Measurements from ENCODE around the gene MLXIP. TPM values are rescaled to one million over a fixed set of nuclear protein-coding genes. Genes with fewer than 3 reads are reported as not detected.

MLXIP gene
- total and polyA plus RNA-seq, 2 of the 4 experiments (the other 2 are of a cell fraction) = 2.7 to 10.8 TPM

DNA sequence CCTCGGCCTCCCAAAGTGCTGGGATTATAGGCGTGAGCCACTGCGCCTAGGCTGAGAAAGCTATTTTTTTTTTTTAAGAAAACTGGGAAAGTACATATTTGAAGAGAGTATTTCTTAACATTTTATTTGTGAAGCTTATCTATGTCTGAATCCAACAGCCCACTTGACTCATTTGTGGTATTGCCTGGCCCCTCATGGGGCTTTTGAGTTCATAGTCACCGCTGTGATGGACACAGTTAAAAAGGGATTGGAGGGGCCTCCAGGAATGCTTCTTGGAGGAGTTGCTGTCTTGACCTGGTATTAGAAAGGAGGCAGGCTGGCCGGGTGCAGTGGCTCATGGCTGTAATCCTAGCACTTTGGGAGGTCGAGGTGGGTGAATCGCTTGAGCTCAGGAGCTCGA is 30.4 kb upstream of the MLXIP start:
- ATAC-seq (ENCODE audit: low read depth) = no peak
- intact Hi-C loops (cut with micrococcal nuclease) = loop anchor here (1.0 kb wide), 1 partner anchor 30 kb away; the partner anchor contains the start of gene MLXIP
- CTCF ChIA-PET = no interaction called here

More for the DNA sequence above, 30.4 kb upstream of the MLXIP start:
- BruUV-seq (replicated peaks) = no TSS peak
- Histone ChIP-seq H2AFZ (replicated peaks; ENCODE audit: low read length, poor library complexity) (no peak overlapping the region), H4K91ac (ENCODE audit: insufficient read depth, low read depth, low read length) (no peak overlapping the region), H3K23ac (ENCODE audit: low read depth, low read length) (no peak overlapping the region), H4K20me1 (ENCODE audit: insufficient read depth, low read length) (peaks cover 12% of the 10 kb centered on the region; the same call in 1 of the 2 replicates), H3K14ac (replicated peaks; ENCODE audit: low read depth, low read length) (no peak overlapping the region), H3K4ac (ENCODE audit: low read depth, low read length) (no peak overlapping the region), H3K27me3 (ENCODE audit: control insufficient read depth, insufficient read depth, low read length) (no peaks in the 10 kb centered on the region), H3K9ac (ENCODE audit: low read depth, low read length) (no peak overlapping the region), H3K56ac (ENCODE audit: extremely low read depth, insufficient read depth, low read length) (no peak overlapping the region), H3K4me1 (ENCODE audit: control insufficient read depth, insufficient read depth, low read length) (peaks cover 7% of the 10 kb centered on the region), H2BK5ac (ENCODE audit: low read depth, low read length, poor library complexity, severe bottlenecking) (no peak overlapping the region), H3K27ac (ENCODE audit: insufficient read depth, low read length) (no peak overlapping the region), H2BK15ac (ENCODE audit: low read depth, low read length) (no peak overlapping the region), H4K5ac (ENCODE audit: low read depth, low read length) (no peak overlapping the region), H3K18ac (ENCODE audit: low read depth, low read length) (no peak overlapping the region), H3K4me3 (ENCODE audit: insufficient read depth, low read depth, low read length) (no peak overlapping the region), H3K4me2 (ENCODE audit: low read depth, low read length) (no peak overlapping the region), H2BK120ac (ENCODE audit: low read depth, low read length) (no peak overlapping the region), H2AK5ac (ENCODE audit: low read depth, low read length) (no peak overlapping the region), H3K9me1 (ENCODE audit: insufficient read depth, low read length) (no peaks in the 10 kb centered on the region), H3K9me3 (ENCODE audit: control insufficient read depth, insufficient read depth, low read length) (no peaks in the 10 kb centered on the region), H3K36me3 (ENCODE audit: control insufficient read depth, insufficient read depth, low read length) (peaks cover 16% of the 10 kb centered on the region), H3K79me1 (ENCODE audit: low read depth in 1 of 2, low read length in 2 of 2) (no peaks in the 10 kb centered on the region), H2AK9ac (replicated peaks; ENCODE audit: low read depth, low read length, poor library complexity) (no peak overlapping the region), H2BK20ac (ENCODE audit: low read depth, low read length) (no peak overlapping the region), H4K8ac (ENCODE audit: low read depth in 2 of 2, low read length in 2 of 2) (no peak overlapping the region)
- in situ Hi-C loops (cut with MboI; ENCODE audit: low sequenced_read_pairs) = no loop called here
- dilution Hi-C loops (cut with HindIII; ENCODE audit: low sequenced_read_pairs, unreplicated experiment) = no loop called here
- peak; percentile 26 for DNase-seq
- POLR2A ChIA-PET (ENCODE audit: unreplicated experiment) = no interaction called here
- TF ChIP-seq SMC3 (IDR thresholded peaks at IDR 0.05; ENCODE audit: low read depth, low read length) (no peak), POLR2A (IDR thresholded peaks at IDR 0.05; ENCODE audit: low read depth, low read length) (no peak), MAFK (IDR thresholded peaks at IDR 0.05; ENCODE audit: low read depth, low read length) (no peak), CHD1 (IDR thresholded peaks at IDR 0.05; ENCODE audit: low read depth, low read length) (no peak), CEBPB (IDR thresholded peaks at IDR 0.05; ENCODE audit: low read depth, low read length) (no peak), BHLHE40 (IDR thresholded peaks at IDR 0.05; ENCODE audit: low read depth, low read length) (no peak), MXI1 (IDR thresholded peaks at IDR 0.05; ENCODE audit: borderline replicate concordance, low read depth, low read length) (no peak), NFE2L2 (IDR thresholded peaks at IDR 0.05; ENCODE audit: low read depth, low read length) (no peak), FOS (IDR thresholded peaks at IDR 0.05; ENCODE audit: low read depth, low read length) (no peak), MAZ (IDR thresholded peaks at IDR 0.05; ENCODE audit: borderline replicate concordance, low read depth, low read length) (no peak), RCOR1 (IDR thresholded peaks at IDR 0.05; ENCODE audit: insufficient replicate concordance, low read length) (no peak), RFX5 (IDR thresholded peaks at IDR 0.05; ENCODE audit: low read depth, low read length) (no peak), RAD21 (IDR thresholded peaks at IDR 0.05; ENCODE audit: low read length) (no peak)
- TF ChIP-seq, protein P1, sequence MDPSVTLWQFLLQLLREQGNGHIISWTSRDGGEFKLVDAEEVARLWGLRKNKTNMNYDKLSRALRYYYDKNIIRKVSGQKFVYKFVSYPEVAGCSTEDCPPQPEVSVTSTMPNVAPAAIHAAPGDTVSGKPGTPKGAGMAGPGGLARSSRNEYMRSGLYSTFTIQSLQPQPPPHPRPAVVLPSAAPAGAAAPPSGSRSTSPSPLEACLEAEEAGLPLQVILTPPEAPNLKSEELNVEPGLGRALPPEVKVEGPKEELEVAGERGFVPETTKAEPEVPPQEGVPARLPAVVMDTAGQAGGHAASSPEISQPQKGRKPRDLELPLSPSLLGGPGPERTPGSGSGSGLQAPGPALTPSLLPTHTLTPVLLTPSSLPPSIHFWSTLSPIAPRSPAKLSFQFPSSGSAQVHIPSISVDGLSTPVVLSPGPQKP (IDR thresholded peaks at IDR 0.05; ENCODE audit: borderline replicate concordance, low read depth, low read length) = no peak
- TF ChIP-seq, protein P2, sequence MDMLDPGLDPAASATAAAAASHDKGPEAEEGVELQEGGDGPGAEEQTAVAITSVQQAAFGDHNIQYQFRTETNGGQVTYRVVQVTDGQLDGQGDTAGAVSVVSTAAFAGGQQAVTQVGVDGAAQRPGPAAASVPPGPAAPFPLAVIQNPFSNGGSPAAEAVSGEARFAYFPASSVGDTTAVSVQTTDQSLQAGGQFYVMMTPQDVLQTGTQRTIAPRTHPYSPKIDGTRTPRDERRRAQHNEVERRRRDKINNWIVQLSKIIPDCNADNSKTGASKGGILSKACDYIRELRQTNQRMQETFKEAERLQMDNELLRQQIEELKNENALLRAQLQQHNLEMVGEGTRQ (IDR thresholded peaks at IDR 0.05; ENCODE audit: low read depth, low read length) = no peak
- TF ChIP-seq, protein P3, sequence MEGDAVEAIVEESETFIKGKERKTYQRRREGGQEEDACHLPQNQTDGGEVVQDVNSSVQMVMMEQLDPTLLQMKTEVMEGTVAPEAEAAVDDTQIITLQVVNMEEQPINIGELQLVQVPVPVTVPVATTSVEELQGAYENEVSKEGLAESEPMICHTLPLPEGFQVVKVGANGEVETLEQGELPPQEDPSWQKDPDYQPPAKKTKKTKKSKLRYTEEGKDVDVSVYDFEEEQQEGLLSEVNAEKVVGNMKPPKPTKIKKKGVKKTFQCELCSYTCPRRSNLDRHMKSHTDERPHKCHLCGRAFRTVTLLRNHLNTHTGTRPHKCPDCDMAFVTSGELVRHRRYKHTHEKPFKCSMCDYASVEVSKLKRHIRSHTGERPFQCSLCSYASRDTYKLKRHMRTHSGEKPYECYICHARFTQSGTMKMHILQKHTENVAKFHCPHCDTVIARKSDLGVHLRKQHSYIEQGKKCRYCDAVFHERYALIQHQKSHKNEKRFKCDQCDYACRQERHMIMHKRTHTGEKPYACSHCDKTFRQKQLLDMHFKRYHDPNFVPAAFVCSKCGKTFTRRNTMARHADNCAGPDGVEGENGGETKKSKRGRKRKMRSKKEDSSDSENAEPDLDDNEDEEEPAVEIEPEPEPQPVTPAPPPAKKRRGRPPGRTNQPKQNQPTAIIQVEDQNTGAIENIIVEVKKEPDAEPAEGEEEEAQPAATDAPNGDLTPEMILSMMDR (conservative IDR thresholded peaks at IDR 0.05; ENCODE audit: low read depth, low read length) = no peak
- 81% methylated on average over 5 of the region's 8 CpGs; no CpG with 5 or more reads in 1 of the 2 experiments for WGBS, 2 experiments (ENCODE audit: extremely low coverage in 2 of 2, insufficient read length in 1 of 2)

Data from IMR-90 (cell line).